Measurements from ENCODE around the gene LILRB1.
"Not testable (repeated sequence)": the region's sequence is repeated elsewhere in the genome, so short reads cannot be mapped to it uniquely, and the experiment has no call there.

The LILRB1 gene

DNA sequence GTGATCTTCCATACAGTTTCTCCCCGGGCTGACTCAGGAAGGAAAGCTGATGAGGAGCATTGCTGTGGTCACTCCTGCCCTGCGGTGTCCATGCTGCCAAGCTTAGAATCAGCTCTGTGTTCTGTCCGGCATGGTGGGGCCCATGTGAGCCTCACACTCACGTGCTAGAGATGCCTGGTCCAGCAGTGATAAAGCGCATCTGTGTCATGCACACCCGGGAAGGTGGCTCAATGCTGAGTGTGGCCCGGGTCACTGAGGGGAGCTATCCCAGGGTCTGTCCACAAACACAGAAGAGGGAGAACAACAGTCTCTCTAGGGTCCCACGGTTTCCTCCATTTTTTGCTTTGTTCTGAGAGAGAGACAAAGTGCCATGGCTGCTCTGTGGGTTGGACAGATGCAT lies 3.5 kb upstream of the LILRB1 start:
- H3K27ac ChIP-seq, result no peak overlapping the region
- no peak overlapping the region for H3K9ac ChIP-seq
- TF ChIP-seq, protein P1, sequence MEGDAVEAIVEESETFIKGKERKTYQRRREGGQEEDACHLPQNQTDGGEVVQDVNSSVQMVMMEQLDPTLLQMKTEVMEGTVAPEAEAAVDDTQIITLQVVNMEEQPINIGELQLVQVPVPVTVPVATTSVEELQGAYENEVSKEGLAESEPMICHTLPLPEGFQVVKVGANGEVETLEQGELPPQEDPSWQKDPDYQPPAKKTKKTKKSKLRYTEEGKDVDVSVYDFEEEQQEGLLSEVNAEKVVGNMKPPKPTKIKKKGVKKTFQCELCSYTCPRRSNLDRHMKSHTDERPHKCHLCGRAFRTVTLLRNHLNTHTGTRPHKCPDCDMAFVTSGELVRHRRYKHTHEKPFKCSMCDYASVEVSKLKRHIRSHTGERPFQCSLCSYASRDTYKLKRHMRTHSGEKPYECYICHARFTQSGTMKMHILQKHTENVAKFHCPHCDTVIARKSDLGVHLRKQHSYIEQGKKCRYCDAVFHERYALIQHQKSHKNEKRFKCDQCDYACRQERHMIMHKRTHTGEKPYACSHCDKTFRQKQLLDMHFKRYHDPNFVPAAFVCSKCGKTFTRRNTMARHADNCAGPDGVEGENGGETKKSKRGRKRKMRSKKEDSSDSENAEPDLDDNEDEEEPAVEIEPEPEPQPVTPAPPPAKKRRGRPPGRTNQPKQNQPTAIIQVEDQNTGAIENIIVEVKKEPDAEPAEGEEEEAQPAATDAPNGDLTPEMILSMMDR (IDR thresholded peaks at IDR 0.05), result no peak
- no peak overlapping the region for H2AFZ ChIP-seq
- H3K4me2 ChIP-seq (ENCODE audit: low read length), result no peak overlapping the region
- H3K79me2 ChIP-seq, result no peaks in the 10 kb centered on the region
- no peak overlapping the region for H3K4me3 ChIP-seq (ENCODE audit: low read depth, low read length)
- H3K4me1 ChIP-seq, result no peaks in the 10 kb centered on the region
- H3K27me3 ChIP-seq (ENCODE audit: control insufficient read depth, insufficient read depth, low read length), result no peaks in the 10 kb centered on the region
- H3K9me3 ChIP-seq (ENCODE audit: control insufficient read depth, low read length), result no peaks in the 10 kb centered on the region
- no peaks in the 10 kb centered on the region for H3K36me3 ChIP-seq (ENCODE audit: control insufficient read depth, insufficient read depth, low read length)

DNA sequence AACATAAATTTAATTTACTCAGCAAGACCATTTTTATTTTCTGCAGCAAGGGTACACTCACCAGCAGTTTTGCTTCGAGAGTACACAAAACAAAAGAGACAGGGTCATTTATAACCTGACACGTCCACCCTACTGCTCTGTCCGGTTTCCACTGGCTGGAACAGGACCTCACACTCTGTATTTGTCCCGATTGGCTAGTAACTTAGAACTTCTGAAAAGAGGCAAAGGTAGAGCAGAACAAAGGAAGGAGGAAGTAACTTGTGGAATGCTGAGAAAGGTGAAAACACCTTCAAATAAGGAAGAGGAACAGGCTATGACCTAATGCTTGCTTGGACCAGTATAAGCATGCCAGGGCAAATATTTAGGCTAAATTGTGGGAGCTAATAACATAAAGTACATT lies 2.4 kb upstream of the LILRB1 start:
- H3K4me3 ChIP-seq (ENCODE audit: low read depth, low read length); H2AFZ ChIP-seq; H3K4me1 ChIP-seq; H3K27ac ChIP-seq; H3K36me3 ChIP-seq (ENCODE audit: control insufficient read depth, insufficient read depth, low read length); H3K9me3 ChIP-seq (ENCODE audit: control insufficient read depth, low read length); H3K4me2 ChIP-seq (ENCODE audit: low read length); H3K79me2 ChIP-seq; H3K27me3 ChIP-seq (ENCODE audit: control insufficient read depth, insufficient read depth, low read length); H3K9ac ChIP-seq: not testable (repeated sequence)

DNA sequence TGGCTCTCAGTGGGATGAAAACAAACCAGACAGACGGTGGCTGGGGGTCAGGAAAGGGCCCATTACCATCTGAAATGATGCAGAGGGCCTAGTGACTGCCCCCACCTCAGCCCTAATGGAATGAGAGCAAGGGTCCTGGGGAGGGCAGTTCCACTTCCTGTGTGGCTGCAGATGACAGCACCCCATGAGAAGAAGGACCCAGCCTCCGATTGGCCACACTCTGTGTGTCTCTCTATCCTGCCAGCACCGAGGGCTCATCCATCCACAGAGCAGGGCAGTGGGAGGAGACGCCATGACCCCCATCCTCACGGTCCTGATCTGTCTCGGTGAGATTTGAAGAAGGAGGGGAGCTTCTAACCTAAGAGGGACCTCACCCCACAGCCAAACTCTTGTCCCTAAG lies 498 bp downstream of the LILRB1 start:
- TF ChIP-seq, protein P1 (IDR thresholded peaks at IDR 0.05), result no peak
- no peak overlapping the region for H3K4me2 ChIP-seq (ENCODE audit: low read length)
- no peaks in the 10 kb centered on the region for H3K79me2 ChIP-seq
- no peak overlapping the region for H2AFZ ChIP-seq
- no peak overlapping the region for H3K9ac ChIP-seq
- H3K36me3 ChIP-seq (ENCODE audit: control insufficient read depth, insufficient read depth, low read length), result no peaks in the 10 kb centered on the region
- no peaks in the 10 kb centered on the region for H3K9me3 ChIP-seq (ENCODE audit: control insufficient read depth, low read length)
- H3K4me1 ChIP-seq, result no peaks in the 10 kb centered on the region
- H3K27ac ChIP-seq, result no peak overlapping the region
- no peak overlapping the region for H3K4me3 ChIP-seq (ENCODE audit: low read depth, low read length)
- no peaks in the 10 kb centered on the region for H3K27me3 ChIP-seq (ENCODE audit: control insufficient read depth, insufficient read depth, low read length)

DNA sequence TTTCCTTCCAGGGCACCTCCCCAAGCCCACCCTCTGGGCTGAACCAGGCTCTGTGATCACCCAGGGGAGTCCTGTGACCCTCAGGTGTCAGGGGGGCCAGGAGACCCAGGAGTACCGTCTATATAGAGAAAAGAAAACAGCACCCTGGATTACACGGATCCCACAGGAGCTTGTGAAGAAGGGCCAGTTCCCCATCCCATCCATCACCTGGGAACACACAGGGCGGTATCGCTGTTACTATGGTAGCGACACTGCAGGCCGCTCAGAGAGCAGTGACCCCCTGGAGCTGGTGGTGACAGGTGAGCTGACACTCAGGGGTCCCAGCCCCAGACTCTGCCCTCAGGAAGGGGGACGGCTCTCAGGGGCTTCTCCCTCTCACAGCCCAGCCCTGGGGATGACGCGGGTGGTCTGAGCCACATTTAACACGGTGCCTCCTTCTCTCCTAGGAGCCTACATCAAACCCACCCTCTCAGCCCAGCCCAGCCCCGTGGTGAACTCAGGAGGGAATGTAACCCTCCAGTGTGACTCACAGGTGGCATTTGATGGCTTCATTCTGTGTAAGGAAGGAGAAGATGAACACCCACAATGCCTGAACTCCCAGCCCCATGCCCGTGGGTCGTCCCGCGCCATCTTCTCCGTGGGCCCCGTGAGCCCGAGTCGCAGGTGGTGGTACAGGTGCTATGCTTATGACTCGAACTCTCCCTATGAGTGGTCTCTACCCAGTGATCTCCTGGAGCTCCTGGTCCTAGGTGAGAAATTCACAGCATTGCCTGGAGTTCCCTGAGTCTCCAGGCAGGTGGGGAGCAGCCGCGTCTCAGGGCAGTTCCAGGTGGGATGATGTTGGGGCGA lies 1.4 kb downstream of the LILRB1 start:
- not testable (repeated sequence) for H3K36me3 ChIP-seq (ENCODE audit: control insufficient read depth, insufficient read depth, low read length); H3K79me2 ChIP-seq; H3K27ac ChIP-seq; H3K9me3 ChIP-seq (ENCODE audit: control insufficient read depth, low read length); H3K9ac ChIP-seq; H3K4me3 ChIP-seq (ENCODE audit: low read depth, low read length); H3K4me2 ChIP-seq (ENCODE audit: low read length); H3K27me3 ChIP-seq (ENCODE audit: control insufficient read depth, insufficient read depth, low read length); H3K4me1 ChIP-seq; H2AFZ ChIP-seq

DNA sequence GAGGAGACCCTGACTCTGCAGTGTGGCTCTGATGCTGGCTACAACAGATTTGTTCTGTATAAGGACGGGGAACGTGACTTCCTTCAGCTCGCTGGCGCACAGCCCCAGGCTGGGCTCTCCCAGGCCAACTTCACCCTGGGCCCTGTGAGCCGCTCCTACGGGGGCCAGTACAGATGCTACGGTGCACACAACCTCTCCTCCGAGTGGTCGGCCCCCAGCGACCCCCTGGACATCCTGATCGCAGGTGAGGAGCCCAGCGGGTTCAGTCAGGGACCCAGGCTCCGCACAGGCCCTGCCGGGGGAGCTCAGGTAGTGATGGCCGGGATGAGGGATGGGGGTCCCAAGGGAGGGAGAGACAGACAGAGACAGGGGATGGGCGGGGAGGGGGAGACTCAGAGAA lies 2.2 kb downstream of the LILRB1 start:
- not testable (repeated sequence) for H3K9ac ChIP-seq; H3K4me1 ChIP-seq; H3K27me3 ChIP-seq (ENCODE audit: control insufficient read depth, insufficient read depth, low read length); H3K9me3 ChIP-seq (ENCODE audit: control insufficient read depth, low read length); H3K4me2 ChIP-seq (ENCODE audit: low read length); H3K36me3 ChIP-seq (ENCODE audit: control insufficient read depth, insufficient read depth, low read length); H2AFZ ChIP-seq; H3K4me3 ChIP-seq (ENCODE audit: low read depth, low read length); H3K79me2 ChIP-seq; H3K27ac ChIP-seq

DNA sequence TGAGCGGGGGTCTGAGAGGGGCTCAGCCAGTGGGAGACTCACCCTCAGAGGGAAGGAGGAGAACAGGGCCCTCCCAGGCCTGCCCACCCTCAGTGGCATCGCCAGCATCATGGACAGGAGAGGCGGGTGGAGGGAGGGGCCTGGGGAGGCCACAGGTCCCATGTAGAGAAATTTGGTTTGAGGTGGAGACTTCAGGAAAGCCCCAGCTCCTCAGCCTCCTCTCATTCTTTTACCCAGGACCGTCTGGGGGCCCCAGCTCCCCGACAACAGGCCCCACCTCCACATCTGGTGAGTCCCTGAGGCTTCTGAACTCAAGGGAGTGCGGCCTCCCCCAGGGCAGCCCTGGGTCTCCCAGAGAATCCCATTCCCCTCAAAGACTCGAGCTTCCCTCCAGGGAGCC lies 3.1 kb downstream of the LILRB1 start:
- no peaks in the 10 kb centered on the region for H3K79me2 ChIP-seq
- no peak overlapping the region for H3K9ac ChIP-seq
- H3K27ac ChIP-seq, result no peak overlapping the region
- no peak overlapping the region for H2AFZ ChIP-seq
- no peaks in the 10 kb centered on the region for H3K27me3 ChIP-seq (ENCODE audit: control insufficient read depth, insufficient read depth, low read length)
- TF ChIP-seq, protein P1 (IDR thresholded peaks at IDR 0.05), result no peak
- H3K4me1 ChIP-seq, result no peaks in the 10 kb centered on the region
- no peak overlapping the region for H3K4me3 ChIP-seq (ENCODE audit: low read depth, low read length)
- H3K9me3 ChIP-seq (ENCODE audit: control insufficient read depth, low read length), result no peaks in the 10 kb centered on the region
- no peaks in the 10 kb centered on the region for H3K36me3 ChIP-seq (ENCODE audit: control insufficient read depth, insufficient read depth, low read length)
- H3K4me2 ChIP-seq (ENCODE audit: low read length), result no peak overlapping the region

DNA sequence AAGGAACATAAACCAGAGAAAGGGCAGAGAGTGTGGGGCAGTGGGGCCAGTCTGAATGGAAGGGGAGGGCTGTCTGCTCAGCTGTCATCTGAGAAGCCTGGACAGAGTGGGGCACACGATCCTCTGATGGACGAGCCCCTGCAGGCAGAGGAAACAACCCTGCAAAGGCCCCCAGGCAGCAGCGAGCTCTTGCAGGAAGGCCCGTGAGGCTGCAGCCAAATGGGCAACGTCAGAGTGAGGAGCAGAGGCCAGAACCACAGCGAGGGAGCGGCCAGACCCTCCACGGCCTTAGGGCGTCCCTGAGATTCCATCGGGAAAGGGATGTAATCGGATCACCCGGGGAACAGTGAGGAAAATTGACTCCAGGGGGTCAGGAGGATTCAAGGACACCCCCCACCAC lies 5.8 kb downstream of the LILRB1 start:
- not testable (repeated sequence) for H3K27me3 ChIP-seq (ENCODE audit: control insufficient read depth, insufficient read depth, low read length); H3K9ac ChIP-seq; H3K4me3 ChIP-seq (ENCODE audit: low read depth, low read length); H3K9me3 ChIP-seq (ENCODE audit: control insufficient read depth, low read length); H2AFZ ChIP-seq; H3K27ac ChIP-seq; H3K4me1 ChIP-seq; H3K79me2 ChIP-seq; H3K4me2 ChIP-seq (ENCODE audit: low read length); H3K36me3 ChIP-seq (ENCODE audit: control insufficient read depth, insufficient read depth, low read length)

Data from parathyroid adenoma (tissue), 2 donors.